Measurements from ENCODE around the gene CCDC184.

- TF ChIP-seq, protein P1, sequence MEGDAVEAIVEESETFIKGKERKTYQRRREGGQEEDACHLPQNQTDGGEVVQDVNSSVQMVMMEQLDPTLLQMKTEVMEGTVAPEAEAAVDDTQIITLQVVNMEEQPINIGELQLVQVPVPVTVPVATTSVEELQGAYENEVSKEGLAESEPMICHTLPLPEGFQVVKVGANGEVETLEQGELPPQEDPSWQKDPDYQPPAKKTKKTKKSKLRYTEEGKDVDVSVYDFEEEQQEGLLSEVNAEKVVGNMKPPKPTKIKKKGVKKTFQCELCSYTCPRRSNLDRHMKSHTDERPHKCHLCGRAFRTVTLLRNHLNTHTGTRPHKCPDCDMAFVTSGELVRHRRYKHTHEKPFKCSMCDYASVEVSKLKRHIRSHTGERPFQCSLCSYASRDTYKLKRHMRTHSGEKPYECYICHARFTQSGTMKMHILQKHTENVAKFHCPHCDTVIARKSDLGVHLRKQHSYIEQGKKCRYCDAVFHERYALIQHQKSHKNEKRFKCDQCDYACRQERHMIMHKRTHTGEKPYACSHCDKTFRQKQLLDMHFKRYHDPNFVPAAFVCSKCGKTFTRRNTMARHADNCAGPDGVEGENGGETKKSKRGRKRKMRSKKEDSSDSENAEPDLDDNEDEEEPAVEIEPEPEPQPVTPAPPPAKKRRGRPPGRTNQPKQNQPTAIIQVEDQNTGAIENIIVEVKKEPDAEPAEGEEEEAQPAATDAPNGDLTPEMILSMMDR (IDR thresholded peaks at IDR 0.05; ENCODE audit: low read length), result no peak
- TF ChIP-seq EZH2 (optimal IDR thresholded peaks at IDR 0.05; ENCODE audit: low read depth, low read length), result no peak
Measured at GRCh38 chr12:48187916-48188695, 4.7 kb downstream of the CCDC184 start.
